Mesenchymal stem cell (in vitro differentiated cells and primary cell): ENCODE data around the gene ECD.
"Not testable (repeated sequence)": the region's sequence is repeated elsewhere in the genome, so short reads cannot be mapped to it uniquely, and the experiment has no call there.

Source experiments
- DNase-seq: peaks from one replicate; pipeline ENCODE4 v3.0.0-alpha.2; 2013
- H2AFZ ChIP-seq: one replicate; pipeline ENCODE4 v1.6.1; 2013; ENCODE audit warnings: low read depth, mild to moderate bottlenecking, control low read depth, inconsistent platforms, low read length, moderate library complexity
- H2AK5ac ChIP-seq: 2 replicates; pipeline ENCODE4 v1.6.1; 2013; ENCODE audit warnings: low read length, moderate library complexity, mild to moderate bottlenecking, inconsistent platforms; ENCODE audit not compliant: severe bottlenecking
- H2BK120ac ChIP-seq: one replicate; pipeline ENCODE4 v1.6.1; 2013; ENCODE audit warnings: low read depth, mild to moderate bottlenecking, inconsistent platforms, low read length, moderate library complexity
- H2BK12ac ChIP-seq, 2 experiments: one replicate each; pipeline ENCODE4 v1.6.1; 2013; ENCODE audit warnings: inconsistent platforms in 2 of 2, low read length in 2 of 2, mild to moderate bottlenecking in 2 of 2, moderate library complexity in 2 of 2, control low read depth in 1 of 2
- H2BK15ac ChIP-seq: one replicate; pipeline ENCODE4 v1.6.1; 2013; ENCODE audit warnings: mild to moderate bottlenecking, low read depth, inconsistent platforms; ENCODE audit not compliant: poor library complexity, severe bottlenecking
- H2BK5ac ChIP-seq: 2 replicates; pipeline ENCODE4 v1.6.1; 2013; ENCODE audit warnings: low read depth, mild to moderate bottlenecking, low read length, control low read depth, inconsistent platforms; ENCODE audit not compliant: poor library complexity, severe bottlenecking
- H3K14ac ChIP-seq, 2 experiments: one replicate each; pipeline ENCODE4 v1.6.1; 2013; ENCODE audit warnings: inconsistent platforms in 2 of 2, low read length in 2 of 2, control low read depth in 1 of 2, mild to moderate bottlenecking in 1 of 2, moderate library complexity in 1 of 2
- H3K18ac ChIP-seq, 2 experiments: one replicate each; pipeline ENCODE4 v1.6.1; 2013; ENCODE audit warnings: inconsistent platforms in 2 of 2, low read length in 2 of 2, control low read depth in 1 of 2, low read depth in 1 of 2, mild to moderate bottlenecking in 1 of 2
- H3K23ac ChIP-seq, 2 experiments: one replicate each; pipeline ENCODE4 v1.6.1; 2013; ENCODE audit warnings: inconsistent platforms in 2 of 2, low read length in 2 of 2, mild to moderate bottlenecking in 2 of 2, moderate library complexity in 2 of 2, control low read depth in 1 of 2
- H3K27ac ChIP-seq: 2 replicates; pipeline ENCODE4 v1.5.1; 2013; ENCODE audit warnings: mild to moderate bottlenecking, moderate library complexity, low read length, control low read depth, inconsistent platforms; ENCODE audit not compliant: poor library complexity, severe bottlenecking
- H3K27me3 ChIP-seq, 2 experiments: 2 replicates each; pipeline versions ENCODE4 v1.6.1 to v1.7.0; 2013; ENCODE audit warnings: low read length in 2 of 2, mild to moderate bottlenecking in 2 of 2, moderate library complexity in 2 of 2, control low read depth in 1 of 2, inconsistent platforms in 1 of 2; ENCODE audit not compliant: control insufficient read depth in 1 of 2, insufficient read depth in 1 of 2
- H3K36me3 ChIP-seq, 2 experiments: 2 replicates each; pipeline versions ENCODE4 v1.6.1 to v1.7.0; 2013; ENCODE audit warnings: low read length in 2 of 2, control low read depth in 1 of 2, inconsistent platforms in 1 of 2, low read depth in 1 of 2, mild to moderate bottlenecking in 1 of 2; ENCODE audit not compliant: insufficient read depth in 2 of 2, control insufficient read depth in 1 of 2
- H3K4ac ChIP-seq, 2 experiments: one replicate each; pipeline ENCODE4 v1.6.1; 2013; ENCODE audit warnings: inconsistent platforms in 2 of 2, low read length in 2 of 2, mild to moderate bottlenecking in 2 of 2, moderate library complexity in 2 of 2, control low read depth in 1 of 2, low read depth in 1 of 2
- H3K4me1 ChIP-seq: 2 replicates; pipeline ENCODE4 v1.6.1; 2013; ENCODE audit warnings: low read depth, low read length, control low read depth; ENCODE audit not compliant: control insufficient read depth, insufficient read depth
- H3K4me2 ChIP-seq: 2 replicates; pipeline ENCODE4 v1.6.1; 2013; ENCODE audit warnings: low read length, mild to moderate bottlenecking, inconsistent platforms; ENCODE audit not compliant: poor library complexity, severe bottlenecking
- H3K4me3 ChIP-seq, 2 experiments: 2 replicates each; pipeline versions ENCODE4 v1.5.1 to v1.7.0; 2013; ENCODE audit warnings: low read length in 2 of 2, mild to moderate bottlenecking in 2 of 2, control low read depth in 1 of 2, low read depth in 1 of 2; ENCODE audit not compliant: insufficient read depth in 1 of 2
- H3K79me1 ChIP-seq: replicated peaks from 2 replicates; pipeline ENCODE4 v1.6.1; 2013; ENCODE audit warnings: mild to moderate bottlenecking, control low read depth, low read length, inconsistent platforms; ENCODE audit not compliant: poor library complexity, severe bottlenecking
- H3K9ac ChIP-seq: 2 replicates; pipeline ENCODE4 v1.7.0; 2013; ENCODE audit warnings: mild to moderate bottlenecking, low read length, moderate library complexity
- H3K9me3 ChIP-seq: 2 replicates; pipeline ENCODE4 v1.7.0; 2013; ENCODE audit warnings: mild to moderate bottlenecking, low read length; ENCODE audit not compliant: control insufficient read depth
- H4K8ac ChIP-seq: one replicate; pipeline ENCODE4 v1.6.1; 2013; ENCODE audit warnings: inconsistent platforms, mild to moderate bottlenecking, low read length, moderate library complexity
- H4K91ac ChIP-seq: one replicate; pipeline ENCODE4 v1.6.1; 2013; ENCODE audit warnings: mild to moderate bottlenecking, low read length, inconsistent platforms
- WGBS: methylation state at CpG from one replicate; pipeline ENCODE4 v1.1.7; 2013; ENCODE audit warnings: mixed read lengths; 5-methylcytosine and 5-hydroxymethylcytosine counted together

Gene ECD

GRCh38 chr10:73156054-73156453 lies 11.8 kb downstream of the ECD start:
- H3K36me3 ChIP-seq = peaks cover 26 to 69% of the 10 kb centered on the region in 2 experiments
- 95% methylated on average over 3 of the region's 3 CpGs for WGBS
- no peaks in the 10 kb centered on the region for H3K4me1 ChIP-seq
- no peak overlapping the region for H3K27ac ChIP-seq
- DNase-seq = no peak
- no peaks in the 10 kb centered on the region for H3K9me3 ChIP-seq
- H3K23ac ChIP-seq = no peak overlapping the region
- no peak overlapping the region for H3K9ac ChIP-seq
- no peak overlapping the region for H3K14ac ChIP-seq
- H3K4me3 ChIP-seq = no peak overlapping the region
- no peak overlapping the region for H3K4me2 ChIP-seq
- no peak overlapping the region for H2BK120ac ChIP-seq
- no peak overlapping the region for H2AK5ac ChIP-seq
- H2BK15ac ChIP-seq = no peak overlapping the region
- H2BK12ac ChIP-seq = no peak overlapping the region
- H3K79me1 ChIP-seq = peaks cover 20% of the 10 kb centered on the region
- H3K18ac ChIP-seq = no peak overlapping the region
- no peak overlapping the region for H4K8ac ChIP-seq
- H4K91ac ChIP-seq = no peak overlapping the region
- H2BK5ac ChIP-seq = no peak overlapping the region
- H2AFZ ChIP-seq = no peak overlapping the region
- H3K27me3 ChIP-seq = no peaks in the 10 kb centered on the region
- no peak overlapping the region for H3K4ac ChIP-seq

GRCh38 chr10:73152009-73152408 lies 15.8 kb downstream of the ECD start:
- Histone ChIP-seq H4K91ac (no peak overlapping the region), H3K4me2 (no peak overlapping the region), H3K4me3 (no peak overlapping the region), H3K9me3 (no peaks in the 10 kb centered on the region), H3K4ac (no peak overlapping the region), H2BK12ac (no peak overlapping the region), H2AK5ac (no peak overlapping the region), H3K4me1 (no peaks in the 10 kb centered on the region), H2BK5ac (no peak overlapping the region), H2BK120ac (no peak overlapping the region), H3K23ac (no peak overlapping the region), H3K27me3 (no peaks in the 10 kb centered on the region), H2AFZ (no peak overlapping the region), H3K27ac (no peak overlapping the region), H3K18ac (no peak overlapping the region), H3K14ac (no peak overlapping the region), H3K79me1 (peaks cover 16% of the 10 kb centered on the region), H2BK15ac (no peak overlapping the region), H4K8ac (no peak overlapping the region), H3K9ac (no peak overlapping the region), H3K36me3 (peaks cover 25 to 79% of the 10 kb centered on the region in 2 experiments)
- no peak for DNase-seq
- 100% methylated on average over 3 of the region's 3 CpGs for WGBS

GRCh38 chr10:73150633-73151413 lies 17.0 kb downstream of the ECD start:
- H3K36me3 ChIP-seq = peaks cover 28 to 79% of the 10 kb centered on the region in 2 experiments

GRCh38 chr10:73141603-73142002 lies 26.2 kb downstream of the ECD start:
- WGBS = 93% methylated on average over 3 of the region's 3 CpGs

More at GRCh38 chr10:73150633-73151413, 17.0 kb downstream of the ECD start:
- not testable (repeated sequence) for H4K8ac ChIP-seq, H3K9me3 ChIP-seq, H2AK5ac ChIP-seq, H3K27me3 ChIP-seq, H3K4ac ChIP-seq, DNase-seq, H3K4me3 ChIP-seq, H2BK120ac ChIP-seq, H2BK5ac ChIP-seq, H3K23ac ChIP-seq, H2AFZ ChIP-seq, H3K14ac ChIP-seq, H3K4me1 ChIP-seq, H3K9ac ChIP-seq, H3K18ac ChIP-seq, H2BK12ac ChIP-seq, H2BK15ac ChIP-seq, H3K4me2 ChIP-seq, H4K91ac ChIP-seq, H3K27ac ChIP-seq
- peaks cover 15% of the 10 kb centered on the region for H3K79me1 ChIP-seq
- 98% methylated on average over 5 of the region's 8 CpGs for WGBS

More at GRCh38 chr10:73141603-73142002, 26.2 kb downstream of the ECD start:
- Histone ChIP-seq H4K8ac (no peak overlapping the region), H3K9ac (no peak overlapping the region), H3K4me2 (no peak overlapping the region), H3K18ac (no peak overlapping the region), H3K4me3 (no peak overlapping the region), H3K79me1 (peaks cover 2% of the 10 kb centered on the region), H2BK12ac (no peak overlapping the region), H2BK120ac (no peak overlapping the region), H3K27me3 (no peaks in the 10 kb centered on the region), H3K4ac (no peak overlapping the region), H2AK5ac (no peak overlapping the region), H3K4me1 (no peaks in the 10 kb centered on the region), H3K27ac (no peak overlapping the region), H4K91ac (no peak overlapping the region), H2BK15ac (no peak overlapping the region), H3K9me3 (no peaks in the 10 kb centered on the region), H3K23ac (no peak overlapping the region), H2BK5ac (no peak overlapping the region), H2AFZ (no peak overlapping the region), H3K14ac (no peak overlapping the region), H3K36me3 (peaks cover 28 to 85% of the 10 kb centered on the region in 2 experiments)
- DNase-seq = no peak
